ENCODE data around the gene ZNF764.
"Not testable (repeated sequence)": the region's sequence is repeated elsewhere in the genome, so short reads cannot be mapped to it uniquely, and the experiment has no call there.

ZNF764 gene

GRCh38 chr16:30548416-30549253 is 9.5 kb downstream of the ZNF764 start:
- DNase-seq (ENCODE audit: low read depth), result no peak

- DNase-seq (ENCODE audit: low read depth), result no peak
Observed at GRCh38 chr16:30546115-30546514, 12.1 kb downstream of the ZNF764 start.

DNA sequence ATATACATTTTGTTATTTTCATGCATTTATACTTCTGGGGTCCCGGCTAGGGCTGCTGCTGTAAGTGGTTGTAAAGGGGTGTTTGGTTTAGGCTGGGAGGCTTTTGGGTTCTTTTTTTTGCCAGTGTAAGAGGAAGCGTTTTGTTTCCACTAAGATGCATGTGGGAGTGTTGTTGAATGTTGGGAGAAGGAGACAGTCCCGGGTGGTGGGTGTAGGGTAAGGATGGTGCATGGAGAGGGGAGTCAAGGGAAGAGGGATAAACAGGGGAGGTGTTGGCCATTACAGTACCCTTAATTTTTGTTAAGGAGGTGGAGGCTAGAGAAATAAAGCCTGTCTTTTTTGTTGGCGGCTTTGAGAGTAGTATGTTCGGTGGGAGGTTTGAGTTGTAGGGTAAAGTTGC is 15.1 kb downstream of the ZNF764 start:
- no peak for DNase-seq (ENCODE audit: low read depth)

GRCh38 chr16:30541502-30542329 is 16.5 kb downstream of the ZNF764 start:
- no peak for DNase-seq (ENCODE audit: low read depth)

DNA sequence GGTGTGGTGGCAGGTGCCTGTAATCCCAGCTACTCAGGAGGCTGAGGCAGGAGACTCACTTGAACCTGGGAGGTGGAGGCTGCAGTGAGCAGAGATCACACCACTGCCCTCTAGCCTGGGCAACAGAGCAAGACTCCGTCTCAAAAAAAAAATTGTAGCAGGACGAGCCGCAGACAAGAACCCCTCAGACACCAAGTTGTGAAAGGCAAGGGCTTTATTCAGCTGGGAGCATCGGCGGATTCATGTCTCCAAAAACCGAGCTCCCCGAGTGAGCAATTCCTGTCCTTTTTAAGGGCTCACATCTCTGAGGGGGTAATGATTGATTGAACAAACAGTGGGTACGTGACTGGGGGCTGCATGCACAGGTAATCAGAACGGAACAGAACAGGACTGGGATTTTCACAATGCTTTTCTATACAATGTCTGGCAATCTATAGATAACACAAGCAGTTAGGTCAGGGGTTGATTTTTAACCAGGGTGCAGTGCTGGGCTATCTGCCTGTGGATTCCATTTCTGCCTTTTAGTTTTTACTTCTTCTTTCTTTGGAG is 17.2 kb downstream of the ZNF764 start:
- DNase-seq (ENCODE audit: low read depth), result not testable (repeated sequence)

- DNase-seq (ENCODE audit: low read depth), result not testable (repeated sequence)
Observed at GRCh38 chr16:30539986-30540526, 18.1 kb downstream of the ZNF764 start.

DNA sequence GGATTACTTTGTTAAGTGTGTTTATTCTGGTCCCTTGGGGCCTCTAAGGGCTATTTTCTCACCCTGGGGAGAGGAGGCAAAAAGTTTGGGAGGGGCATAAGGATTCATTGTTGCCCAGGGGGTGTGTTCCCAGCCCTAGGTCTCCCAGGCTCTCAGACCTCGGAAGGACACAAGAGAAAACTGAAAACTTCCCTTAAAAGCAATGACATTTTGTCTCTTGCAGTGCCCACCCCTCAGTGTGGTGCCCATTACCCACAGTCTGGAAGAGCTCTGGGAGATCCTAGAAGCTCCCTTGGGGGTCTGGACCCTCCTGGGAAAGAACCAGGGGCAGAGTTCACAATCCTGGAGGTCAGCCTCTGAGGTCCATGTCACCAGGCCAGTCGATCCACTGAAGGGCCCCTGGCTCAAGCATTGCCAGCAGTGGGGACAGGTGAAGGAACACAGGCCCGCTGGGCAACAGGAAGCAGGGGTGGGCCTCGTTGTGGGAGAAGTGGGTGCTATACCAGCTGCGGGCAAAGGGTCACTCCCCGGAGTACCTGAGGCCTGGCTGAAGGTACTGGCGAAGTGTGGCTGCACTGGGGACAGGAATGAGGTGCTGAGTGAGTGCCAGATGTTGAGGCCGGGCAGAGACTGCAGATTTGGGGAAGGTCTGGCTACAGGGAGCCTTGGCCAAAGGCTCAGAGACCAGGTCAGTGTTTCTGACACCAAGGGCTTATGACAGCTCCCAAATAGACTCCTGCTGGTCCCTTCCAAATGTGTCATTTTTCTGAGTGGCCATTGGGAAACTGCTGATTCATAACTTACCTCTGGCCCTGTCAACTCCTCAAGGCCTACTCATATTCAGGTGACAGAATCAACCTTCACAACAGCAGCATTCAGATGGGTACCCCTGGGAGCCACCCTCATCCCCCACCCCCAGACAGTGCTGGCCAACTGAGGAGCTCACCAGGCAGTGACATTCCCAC is 18.9 kb downstream of the ZNF764 start:
- no peak for DNase-seq (ENCODE audit: low read depth)

DNA sequence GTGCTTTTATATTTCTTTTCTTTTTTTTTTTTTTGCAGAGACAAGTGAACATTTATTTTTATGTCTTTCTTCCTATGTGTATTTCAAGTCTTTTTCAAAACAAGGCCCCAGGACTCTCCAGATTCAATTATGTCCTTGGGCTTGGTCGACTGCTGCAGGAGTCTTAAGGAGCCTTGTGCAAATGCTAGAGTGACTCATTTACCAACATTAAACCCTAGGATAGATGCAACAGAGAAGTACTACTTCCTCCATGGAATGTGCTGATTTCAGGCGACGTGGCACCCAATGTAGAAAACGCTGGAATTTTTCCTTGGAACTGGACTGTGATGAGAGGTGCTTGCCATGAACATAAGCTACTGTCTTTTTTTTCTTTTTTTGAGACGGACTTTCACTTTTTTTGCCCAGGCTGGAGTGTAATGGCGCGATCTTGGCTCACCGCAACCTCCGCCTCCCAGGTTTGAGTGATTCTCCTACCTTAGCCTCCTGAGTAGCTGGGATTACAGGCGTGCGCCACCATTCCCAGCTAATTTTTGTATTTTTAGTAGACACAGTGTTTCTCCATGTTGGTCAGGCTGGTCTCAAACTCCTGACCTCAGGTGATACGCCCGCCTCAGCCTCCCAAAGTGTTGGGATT is 21.7 kb downstream of the ZNF764 start:
- DNase-seq (ENCODE audit: low read depth), result not testable (repeated sequence)

- no peak for DNase-seq (ENCODE audit: low read depth)
Observed at GRCh38 chr16:30535777-30536190, 22.4 kb downstream of the ZNF764 start.

- no peak for DNase-seq (ENCODE audit: low read depth)
Observed at GRCh38 chr16:30535106-30535776, 22.9 kb downstream of the ZNF764 start.

GRCh38 chr16:30534368-30535105 is 23.6 kb downstream of the ZNF764 start, which contains the start of gene ZNF747:
TSS of gene ZNF747 (minus strand) at chr16:30534858. CDS start at chr16:30534679, 179 bp downstream.
- DNase-seq (ENCODE audit: low read depth), result peak; percentile 87

GRCh38 chr16:30533748-30534367 is 24.3 kb downstream of the ZNF764 start:
- no peak for DNase-seq (ENCODE audit: low read depth)

DNA sequence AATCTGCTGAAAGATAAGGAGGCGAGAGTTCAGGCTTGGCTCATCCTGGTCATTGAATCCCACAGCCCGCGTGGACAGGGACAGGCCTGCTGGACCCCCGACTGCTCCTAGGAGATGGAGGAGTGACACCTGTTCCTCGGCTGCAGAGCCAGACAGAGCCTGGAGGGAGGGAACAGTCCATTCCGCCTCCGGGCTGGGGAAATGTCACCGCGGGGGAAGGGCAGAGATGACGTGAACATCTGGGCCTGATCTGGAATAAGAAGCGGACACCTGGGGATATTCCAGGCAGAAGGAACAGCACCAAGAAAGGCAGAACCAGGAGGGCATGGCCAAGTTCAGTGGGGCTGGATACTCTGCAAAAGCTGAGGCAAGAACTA is 25.0 kb downstream of the ZNF764 start:
- DNase-seq (ENCODE audit: low read depth), result no peak

DNA sequence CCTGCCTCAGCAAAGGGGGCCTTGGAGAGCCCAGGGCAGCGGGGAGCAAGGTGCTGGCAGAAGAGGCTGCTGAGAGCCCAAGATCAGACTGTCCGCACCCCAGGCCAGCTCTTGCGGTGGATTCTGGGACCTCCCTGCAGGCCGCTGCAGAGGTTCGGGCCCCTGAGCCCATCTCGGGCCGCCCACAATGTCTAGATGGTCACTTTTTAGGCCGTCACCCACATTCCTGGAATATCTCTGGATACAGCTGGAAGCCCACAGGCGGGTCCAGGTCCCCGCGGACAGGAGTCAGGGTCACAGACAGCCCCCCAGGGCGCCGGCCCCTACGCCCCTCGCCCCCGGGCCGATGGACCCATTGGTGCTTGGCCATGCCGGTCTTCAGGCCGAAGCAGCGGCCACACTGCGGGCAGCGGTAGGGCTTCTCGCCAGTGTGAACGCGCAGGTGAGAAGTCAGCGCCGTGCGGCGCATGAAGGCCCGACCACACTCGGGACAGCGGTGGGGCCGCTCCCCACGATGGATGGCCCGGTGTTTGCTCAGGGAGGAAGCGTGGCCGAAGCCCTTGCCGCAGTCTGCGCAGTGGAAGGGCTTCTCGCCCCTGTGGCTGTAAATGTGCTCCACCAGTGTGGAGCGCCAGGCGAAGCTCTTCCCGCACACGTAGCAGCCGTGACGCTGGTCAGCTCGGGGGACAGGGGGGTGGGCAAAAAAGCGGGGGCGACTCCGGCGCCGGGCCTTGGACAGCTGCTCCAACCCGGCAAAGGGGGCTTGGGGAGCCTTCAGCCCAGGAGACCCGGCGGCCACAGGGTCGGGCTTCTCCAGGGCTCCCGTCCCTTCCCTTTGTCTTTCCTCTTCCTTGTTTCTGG is 25.7 kb downstream of the ZNF764 start:
- no peak for DNase-seq (ENCODE audit: low read depth)

GRCh38 chr16:30530163-30531037 is 27.8 kb downstream of the ZNF764 start:
- no peak for DNase-seq (ENCODE audit: low read depth)

- DNase-seq (ENCODE audit: low read depth), result no peak
Observed at GRCh38 chr16:30528799-30529457, 29.2 kb downstream of the ZNF764 start.

All from stimulated activated CD8-positive, alpha-beta memory T cell treated with anti-CD3 and anti-CD28 coated beads, Interleukin-4, amount 100 ng/mL, for 24 hours (primary cell).